Measurements from ENCODE around the gene RASA3. TPM values are rescaled to one million over a fixed set of nuclear protein-coding genes. Genes with fewer than 3 reads are reported as not detected.

The RASA3 gene
- total RNA-seq, 4 donors from 2014 or later, result 4.4 to 15.6 (median 8.5) TPM

- Histone ChIP-seq H3K9me3 (no peaks in the 10 kb centered on the region), H3K27me3 (no peaks in the 10 kb centered on the region), H3K4me1 (peaks cover 0 to 10% (median 2%) of the 10 kb centered on the region in 4 donors), H3K36me3 (no peaks in the 10 kb centered on the region), H3K27ac (no peak overlapping the region), H3K4me3 (no peak overlapping the region)
- DNase-seq, result no peak
- intact Hi-C loops (cut with DNase I; ENCODE audit: low total_unique reads), result no loop called here
- 91 to 100% methylated on average over 7 to 30 of the region's 30 CpGs for WGBS, 2 donors (ENCODE audit: low coverage in 1 of 2)
- in situ Hi-C loops (cut with MboI; ENCODE audit: low pct_ligation_motif_present in 1 of 4, low pct_unique_long_range_greater_than_20kb in 1 of 4, low sequenced_read_pairs in 3 of 4), result no loop called here
- no peak for TF ChIP-seq POLR2AphosphoS5 (IDR thresholded peaks at IDR 0.05)
- TF ChIP-seq CTCF (IDR thresholded peaks at IDR 0.05), result no peak
- no peak for TF ChIP-seq EP300 (IDR thresholded peaks at IDR 0.05; ENCODE audit: low read depth)
- TF ChIP-seq POLR2A (IDR thresholded peaks at IDR 0.05), result no peak
Measured at GRCh38 chr13:114016321-114017027, 115.9 kb downstream of the RASA3 start.

GRCh38 chr13:114015969-114016295, 116.5 kb downstream of the RASA3 start:
- Histone ChIP-seq H3K4me1 (peaks cover 0 to 10% (median 2%) of the 10 kb centered on the region in 4 donors), H3K27me3 (no peaks in the 10 kb centered on the region), H3K27ac (peak overlapping the region in 3 of 4 donors; percentile 49 to 69 (median 51)), H3K9me3 (no peaks in the 10 kb centered on the region), H3K4me3 (no peak overlapping the region), H3K36me3 (no peaks in the 10 kb centered on the region)
- in situ Hi-C loops (cut with MboI; ENCODE audit: low pct_ligation_motif_present in 1 of 4, low pct_unique_long_range_greater_than_20kb in 1 of 4, low sequenced_read_pairs in 3 of 4), result no loop called here
- WGBS, 2 donors (ENCODE audit: low coverage in 1 of 2), result 70% methylated on average over 11 of the region's 11 CpGs; no CpG with 5 or more reads in 1 of the 2 donors
- intact Hi-C loops (cut with DNase I; ENCODE audit: low total_unique reads), result no loop called here
- DNase-seq, result no peak
- TF ChIP-seq CTCF (IDR thresholded peaks at IDR 0.05) (no peak), EP300 (IDR thresholded peaks at IDR 0.05; ENCODE audit: low read depth) (no peak), POLR2AphosphoS5 (IDR thresholded peaks at IDR 0.05) (no peak), POLR2A (IDR thresholded peaks at IDR 0.05) (no peak)

GRCh38 chr13:114015111-114015968, 117.1 kb downstream of the RASA3 start:
- in situ Hi-C loops (cut with MboI; ENCODE audit: low pct_ligation_motif_present in 1 of 4, low pct_unique_long_range_greater_than_20kb in 1 of 4, low sequenced_read_pairs in 3 of 4), result no loop called here
- peak overlapping the region in 3 of 4 donors; percentile 49 to 69 (median 51) for H3K27ac ChIP-seq
- H3K27me3 ChIP-seq, result no peaks in the 10 kb centered on the region
- H3K4me3 ChIP-seq, result no peak overlapping the region
- no peaks in the 10 kb centered on the region for H3K36me3 ChIP-seq
- intact Hi-C loops (cut with DNase I; ENCODE audit: low total_unique reads), result no loop called here
- no peak for TF ChIP-seq POLR2AphosphoS5 (IDR thresholded peaks at IDR 0.05)
- TF ChIP-seq CTCF (IDR thresholded peaks at IDR 0.05), result peak in 1 of 5 experiments; percentile 12
- WGBS, 2 donors (ENCODE audit: low coverage in 1 of 2), result 69% methylated on average over 37 of the region's 40 CpGs; no CpG with 5 or more reads in 1 of the 2 donors
- DNase-seq, result peak; percentile 78
- peaks cover 0 to 10% (median 2%) of the 10 kb centered on the region in 4 donors for H3K4me1 ChIP-seq
- H3K9me3 ChIP-seq, result no peaks in the 10 kb centered on the region

GRCh38 chr13:114013952-114014629, 118.3 kb downstream of the RASA3 start:
- H3K27ac ChIP-seq, result no peak overlapping the region
- in situ Hi-C loops (cut with MboI; ENCODE audit: low pct_ligation_motif_present in 1 of 4, low pct_unique_long_range_greater_than_20kb in 1 of 4, low sequenced_read_pairs in 3 of 4), result no loop called here
- no peak for DNase-seq

More at GRCh38 chr13:114013952-114014629, 118.3 kb downstream of the RASA3 start:
- 89 to 97% methylated on average over 7 to 21 of the region's 22 CpGs for WGBS, 2 donors (ENCODE audit: low coverage in 1 of 2)
- no peaks in the 10 kb centered on the region for H3K9me3 ChIP-seq
- peaks cover 0 to 10% (median 2%) of the 10 kb centered on the region in 4 donors for H3K4me1 ChIP-seq
- intact Hi-C loops (cut with DNase I; ENCODE audit: low total_unique reads), result no loop called here
- TF ChIP-seq POLR2AphosphoS5 (IDR thresholded peaks at IDR 0.05), result no peak
- TF ChIP-seq POLR2A (IDR thresholded peaks at IDR 0.05), result no peak
- TF ChIP-seq EP300 (IDR thresholded peaks at IDR 0.05; ENCODE audit: low read depth), result no peak
- TF ChIP-seq CTCF (IDR thresholded peaks at IDR 0.05), result no peak
- peaks cover 0 to 6% (median 0%) of the 10 kb centered on the region in 4 donors for H3K36me3 ChIP-seq
- no peaks in the 10 kb centered on the region for H3K27me3 ChIP-seq
- no peak overlapping the region for H3K4me3 ChIP-seq

Measured in transverse colon (tissue), 4 donors.